H1 (cell line): ENCODE data around the gene CIB4. TPM values are rescaled to one million over a fixed set of nuclear protein-coding genes. Genes with fewer than 3 reads are reported as not detected.
A peak's percentile ranks its signal among the peaks of the same experiment; 100 is the strongest.

Source experiments
- CTCF ChIA-PET: fragments of 300-600 bp; sonication (Branson Sonifier 250); formaldehyde crosslinking; loops from one replicate; lab custom pipeline; 2021; ENCODE audit not compliant: partially characterized antibody; lab: Charles Lee
- POLR2A ChIA-PET: fragments of 300-600 bp; sonication (Branson Sonifier 250); formaldehyde crosslinking; loops from one replicate; lab custom pipeline; 2021; ENCODE audit warnings: inconsistent platforms; ENCODE audit not compliant: partially characterized antibody; lab: Charles Lee
- DNase-seq, 2 experiments: peaks; one replicate each; pipeline versions ENCODE4 v3.0.0 to v3.0.0-alpha.2; 2010 to 2022; ENCODE audit warnings: low spot score in 2 of 2, low read depth in 1 of 2, mixed read lengths in 1 of 2
- FAIRE-seq: peaks from 2 replicates; lab custom pipeline; 2011; peaks lifted over from hg19 to GRCh38; lab: Jason Lieb, UNC
- H2AFZ ChIP-seq: 2 replicates; pipeline ENCODE4 v1.8.1; 2012; ENCODE audit warnings: low read length, inconsistent platforms
- H2AK5ac ChIP-seq: 2 replicates; pipeline ENCODE4 v1.6.1; 2013; ENCODE audit warnings: low read depth, low read length
- H2BK120ac ChIP-seq: replicated peaks from 2 replicates; pipeline ENCODE3; 2013; ENCODE audit warnings: low read depth, low read length, inconsistent platforms
- H2BK12ac ChIP-seq: 2 replicates; pipeline ENCODE4 v1.6.1; 2013; ENCODE audit warnings: low read depth, low read length
- H2BK15ac ChIP-seq: 2 replicates; pipeline ENCODE4 v1.6.1; 2013; ENCODE audit warnings: low read length
- H2BK20ac ChIP-seq: 2 replicates; pipeline ENCODE4 v1.6.1; 2013; ENCODE audit warnings: low read length
- H2BK5ac ChIP-seq: 2 replicates; pipeline ENCODE4 v1.6.1; 2013; ENCODE audit warnings: low read depth, low read length
- H3K14ac ChIP-seq: 2 replicates; pipeline ENCODE4 v1.6.1; 2013; ENCODE audit warnings: inconsistent platforms; ENCODE audit not compliant: insufficient read length
- H3K18ac ChIP-seq: 2 replicates; pipeline ENCODE4 v1.6.1; 2013; ENCODE audit warnings: low read length; ENCODE audit errors: extremely low read depth
- H3K23ac ChIP-seq: 2 replicates; pipeline ENCODE4 v1.6.1; 2013; ENCODE audit warnings: inconsistent platforms; ENCODE audit not compliant: insufficient read length
- H3K23me2 ChIP-seq: 2 replicates; pipeline ENCODE4 v1.6.1; 2013; ENCODE audit warnings: low read depth, low read length
- H3K27ac ChIP-seq: 2 replicates; pipeline ENCODE4 v1.6.1; 2011; ENCODE audit warnings: low read depth, low read length, inconsistent platforms
- H3K27me3 ChIP-seq, 4 experiments: replicated peaks in 1 of 4; 1 replicate in 1 of 4; 2 replicates in 3 of 4; pipeline versions ENCODE4 v1.6.1 to v1.8.1; 2011 to 2013; ENCODE audit warnings: low read length in 3 of 4, mild to moderate bottlenecking in 3 of 4, inconsistent platforms in 2 of 4, mixed read lengths in 2 of 4, moderate library complexity in 1 of 4; ENCODE audit not compliant: control insufficient read depth in 3 of 4, insufficient read depth in 3 of 4; ENCODE audit errors: extremely low read depth in 1 of 4
- H3K36me3 ChIP-seq, 4 experiments: 2 replicates each; pipeline versions ENCODE4 v1.6.1 to v1.8.1; 2011 to 2013; ENCODE audit warnings: mild to moderate bottlenecking in 4 of 4, low read length in 3 of 4, moderate library complexity in 2 of 4, control low read depth in 1 of 4, inconsistent platforms in 1 of 4; ENCODE audit not compliant: insufficient read depth in 4 of 4, control insufficient read depth in 2 of 4
- H3K4ac ChIP-seq: replicated peaks from 2 replicates; pipeline ENCODE3; 2013; ENCODE audit warnings: low read length, low read depth, mixed read lengths, inconsistent platforms; ENCODE audit not compliant: insufficient read length
- H3K4me1 ChIP-seq, 4 experiments: replicated peaks in 1 of 4; 1 replicate in 1 of 4; 2 replicates in 3 of 4; pipeline versions ENCODE4 v1.6.1 to v1.8.1; 2011 to 2013; ENCODE audit warnings: low read length in 3 of 4, inconsistent platforms in 2 of 4, mixed read lengths in 1 of 4; ENCODE audit not compliant: insufficient read depth in 4 of 4, control insufficient read depth in 3 of 4
- H3K4me2 ChIP-seq, 2 experiments: 2 replicates each; pipeline versions ENCODE4 v1.6.1 to v1.8.1; 2011 to 2013; ENCODE audit warnings: low read depth in 2 of 2, low read length in 2 of 2, control low read depth in 1 of 2, inconsistent platforms in 1 of 2, mild to moderate bottlenecking in 1 of 2; ENCODE audit not compliant: insufficient read depth in 1 of 2
- H3K4me3 ChIP-seq, 4 experiments: fragments of 200-600, 300-600 bp in 1 of 4; sonication (generic), shearing (Covaris generic), sonication (Bioruptor Twin) in 1 of 4; 2 replicates each; pipeline versions ENCODE4 v1.5.1 to v1.8.1; 2011 to 2016; ENCODE audit warnings: low read length in 4 of 4, low read depth in 3 of 4, control low read depth in 2 of 4, inconsistent platforms in 2 of 4, mild to moderate bottlenecking in 2 of 4, mixed read lengths in 1 of 4, moderate library complexity in 1 of 4; ENCODE audit not compliant: insufficient read depth in 2 of 4; ENCODE audit errors: extremely low read depth in 1 of 4
- H3K56ac ChIP-seq: replicated peaks from 2 replicates; pipeline ENCODE3; 2013; ENCODE audit warnings: low read depth, mild to moderate bottlenecking, mixed read lengths, low read length, inconsistent platforms; ENCODE audit not compliant: insufficient read length
- H3K79me1 ChIP-seq: 2 replicates; pipeline ENCODE4 v1.6.1; 2013; ENCODE audit warnings: low read depth, low read length, control low read depth
- H3K79me2 ChIP-seq, 2 experiments: 2 replicates each; pipeline versions ENCODE4 v1.6.1 to v1.8.1; 2012 to 2013; ENCODE audit warnings: low read length in 2 of 2, mild to moderate bottlenecking in 2 of 2, inconsistent platforms in 1 of 2; ENCODE audit not compliant: insufficient read depth in 2 of 2, control insufficient read depth in 1 of 2
- H3K9ac ChIP-seq, 4 experiments: replicated peaks in 1 of 4; 1 replicate in 1 of 4; 2 replicates in 3 of 4; pipeline versions ENCODE4 v1.6.1 to v1.8.1; 2011 to 2013; ENCODE audit warnings: low read depth in 3 of 4, low read length in 3 of 4, control low read depth in 2 of 4, mild to moderate bottlenecking in 2 of 4, moderate library complexity in 2 of 4, inconsistent platforms in 1 of 4; ENCODE audit errors: extremely low read depth in 1 of 4
- H3K9me3 ChIP-seq, 2 experiments: 2 replicates each; pipeline versions ENCODE4 v1.6.1 to v1.8.1; 2012 to 2013; ENCODE audit warnings: mild to moderate bottlenecking in 2 of 2, moderate library complexity in 2 of 2, control low read depth in 1 of 2, inconsistent platforms in 1 of 2, low read depth in 1 of 2, low read length in 1 of 2, mixed read lengths in 1 of 2; ENCODE audit not compliant: insufficient read depth in 2 of 2
- H4K20me1 ChIP-seq, 2 experiments: replicated peaks in 1 of 2; 2 replicates each; pipeline versions ENCODE3 to v1.8.1; 2011 to 2013; ENCODE audit warnings: inconsistent platforms in 2 of 2, low read length in 2 of 2, mild to moderate bottlenecking in 1 of 2; ENCODE audit not compliant: insufficient read depth in 2 of 2, control insufficient read depth in 1 of 2
- H4K5ac ChIP-seq: 2 replicates; pipeline ENCODE4 v1.6.1; 2013; ENCODE audit warnings: low read length, low read depth, mixed read lengths, inconsistent platforms; ENCODE audit not compliant: insufficient read length
- H4K8ac ChIP-seq: 2 replicates; pipeline ENCODE4 v1.8.0; 2013; ENCODE audit warnings: mild to moderate bottlenecking, moderate library complexity, low read length, inconsistent platforms; ENCODE audit not compliant: insufficient read depth; ENCODE audit errors: extremely low read depth
- H4K91ac ChIP-seq: replicated peaks from 2 replicates; pipeline ENCODE3; 2013; ENCODE audit warnings: low read length, mixed read lengths, inconsistent platforms; ENCODE audit not compliant: insufficient read length
- ASH2L ChIP-seq: fragments of 200-600, 300-600 bp; sonication (generic); IDR thresholded peaks from one replicate; pipeline ENCODE4 v1.7.1; 2017; ENCODE audit warnings: low read length
- BCL11A ChIP-seq, 2 experiments: IDR thresholded peaks; one replicate each; pipeline ENCODE4 v1.6.1; 2011; ENCODE audit warnings: low read depth in 2 of 2, low read length in 2 of 2, mild to moderate bottlenecking in 2 of 2
- CHD1 ChIP-seq: IDR thresholded peaks from 2 replicates; pipeline ENCODE4 v1.6.1; 2012; ENCODE audit warnings: low read depth, low read length, improper control_type of control experiment
- E2F6 ChIP-seq: IDR thresholded peaks from 2 replicates; pipeline ENCODE4 v1.6.1; 2012; ENCODE audit warnings: inconsistent platforms
- EZH2 ChIP-seq: fragments of 200-600 bp; sonication (generic); IDR thresholded peaks from 2 replicates; pipeline ENCODE4 v1.7.1; 2012; ENCODE audit warnings: low read depth, mild to moderate bottlenecking, moderate library complexity, low read length, inconsistent platforms; ENCODE audit not compliant: severe bottlenecking
- FOSL1 ChIP-seq: IDR thresholded peaks from 2 replicates; pipeline ENCODE4 v1.6.1; 2011; ENCODE audit warnings: mild to moderate bottlenecking, low read depth, low read length, moderate library complexity; ENCODE audit not compliant: insufficient read depth
- GABPA ChIP-seq: IDR thresholded peaks from 2 replicates; pipeline ENCODE4 v1.6.1; 2011; ENCODE audit warnings: mild to moderate bottlenecking, low read length, moderate library complexity, borderline replicate concordance; ENCODE audit not compliant: insufficient read depth
- NRF1 ChIP-seq: IDR thresholded peaks from 2 replicates; pipeline ENCODE4 v1.6.1; 2011; ENCODE audit warnings: mild to moderate bottlenecking, low read depth, low read length, improper control_type of control experiment
- POLR2A ChIP-seq, 2 experiments: IDR thresholded peaks; 1 replicate in 1 of 2; 2 replicates in 1 of 2; pipeline ENCODE4 v1.6.1; 2011; ENCODE audit warnings: low read depth in 2 of 2, low read length in 2 of 2, mild to moderate bottlenecking in 2 of 2; ENCODE audit errors: control extremely low read depth in 1 of 2
- POLR2AphosphoS5 ChIP-seq: IDR thresholded peaks from 2 replicates; pipeline ENCODE4 v1.6.1; 2011; ENCODE audit warnings: low read depth, low read length
- RFX5 ChIP-seq: IDR thresholded peaks from 2 replicates; pipeline ENCODE4 v1.6.1; 2011; ENCODE audit warnings: low read depth, low read length, improper control_type of control experiment, borderline replicate concordance
- TAF7 ChIP-seq: optimal IDR thresholded peaks from 2 replicates; pipeline ENCODE3; 2011; ENCODE audit warnings: low read depth, mild to moderate bottlenecking, inconsistent platforms, low read length, moderate library complexity, borderline replicate concordance
- WGBS, 2 experiments: shearing (Covaris generic) in 1 of 2; methylation state at CpG; one replicate each; pipeline versions ENCODE4 v1.1.6 to v1.1.7; 2013 to 2015; ENCODE audit warnings: low lambda C conversion rate in 2 of 2, mixed read lengths in 2 of 2, inconsistent platforms in 1 of 2, low coverage in 1 of 2, missing lambda C conversion rate in 1 of 2; ENCODE audit not compliant: insufficient replicate concordance in 2 of 2, insufficient coverage in 1 of 2, insufficient read length in 1 of 2; ENCODE audit errors: extremely low coverage in 1 of 2, missing lambda C conversion rate in 1 of 2; 5-methylcytosine and 5-hydroxymethylcytosine counted together
- polyA plus RNA-seq, 7 experiments: library from polyadenylated mRNA; depleted of rRNA in 3 of 7; stranded (reverse) in 5 of 7; unstranded in 2 of 7; fragments of >200 nt in 5 of 7; fragments of 200-250 nt in 2 of 7; gene quantifications; 1 replicate in 5 of 7; 2 replicates in 1 of 7; 4 replicates in 1 of 7; pipeline versions ENCODE4 v1.2.1 to v1.2.3, GENCODE V29; 2011 to 2013; ENCODE audit warnings: missing spikeins in 2 of 7, mixed read lengths in 2 of 7
- total RNA-seq: library from RNA; stranded (reverse); fragmentation: NEBNext Ultra II Directional; extraction: Animal tissue kit (Norgen Biotek cat#: 25700); gene quantifications from 2 replicates; pipeline ENCODE4 v1.2.1, GENCODE V29; 2021

The CIB4 gene
- total and polyA plus RNA-seq, 2 of the 8 experiments (the other 6 are each of a cell fraction or from before 2014, with no cell fraction given) = not detected

GRCh38 chr2:26609205-26609631 lies 31.9 kb downstream of the CIB4 start:
- Histone ChIP-seq H4K91ac (no peak overlapping the region), H3K56ac (no peak overlapping the region), H3K79me2 (no peaks in the 10 kb centered on the region), H3K79me1 (no peaks in the 10 kb centered on the region), H4K5ac (no peak overlapping the region), H3K23ac (no peak overlapping the region), H2BK20ac (no peak overlapping the region), H3K4ac (no peak overlapping the region), H3K18ac (no peak overlapping the region), H3K23me2 (no peaks in the 10 kb centered on the region), H4K8ac (no peak overlapping the region; the same call in 1 of the 2 replicates), H3K4me1 (peaks cover 0 to 13% (median 11%) of the 10 kb centered on the region in 4 experiments; a peak in 5 of 7 replicates), H3K4me3 (no peak overlapping the region), H3K27ac (no peak overlapping the region), H3K36me3 (no peaks in the 10 kb centered on the region), H2BK12ac (no peak overlapping the region), H2BK120ac (no peak overlapping the region), H2AK5ac (no peak overlapping the region), H3K27me3 (no peaks in the 10 kb centered on the region), H3K9me3 (no peaks in the 10 kb centered on the region), H3K9ac (no peak overlapping the region), H4K20me1 (no peaks in the 10 kb centered on the region), H2BK15ac (no peak overlapping the region), H3K4me2 (no peak overlapping the region), H3K14ac (no peak overlapping the region), H2BK5ac (no peak overlapping the region), H2AFZ (0 out of 2 replicates have a peak overlapping the region, but pooled peaks have one; percentile 34)
- CTCF ChIA-PET = interaction anchor here (0.8 to 17.4 kb wide), 2 partner anchors 82 to 133 kb away, joined by 4 to 367 read pairs; no protein-coding TSS in a partner anchor
- 80% methylated on average over 4 of the region's 7 CpGs; no CpG with 5 or more reads in 1 of the 2 experiments for WGBS, 2 experiments
- POLR2A ChIA-PET = interaction anchor here (1.5 kb wide), 1 partner anchor 137 kb away, joined by 3 read pairs; no protein-coding TSS in a partner anchor
- no peak for TF ChIP-seq POLR2AphosphoS5
- TF ChIP-seq ASH2L = no peak
- no peak for TF ChIP-seq E2F6
- no peak for TF ChIP-seq TAF7
- no peak for TF ChIP-seq BCL11A (IDR thresholded peaks at IDR 0.05; ENCODE audit: low read depth in 2 of 2, low read length in 2 of 2)
- no peak for TF ChIP-seq NRF1
- TF ChIP-seq FOSL1 = no peak
- TF ChIP-seq RFX5 = no peak
- no peak for TF ChIP-seq CHD1
- no peak for TF ChIP-seq GABPA
- no peak for TF ChIP-seq POLR2A (IDR thresholded peaks at IDR 0.05; ENCODE audit: control extremely low read depth in 1 of 2, low read depth in 2 of 2, low read length in 2 of 2)
- TF ChIP-seq EZH2 = no peak
- FAIRE-seq (no peak), DNase-seq (peak in 1 of 2 experiments; percentile 44)
